Activated CD8-positive, alpha-beta T cell treated with anti-CD3 and anti-CD28 coated beads for 36 hours (primary cell): ENCODE data around the gene OLA1. TPM values are rescaled to one million over a fixed set of nuclear protein-coding genes. Genes with fewer than 3 reads are reported as not detected.

Source experiments
- ATAC-seq: fragments of 200-7000 bp; cut with Tn5 transposase; one replicate; pipeline ENCODE4 v1.10.0; 2021; ENCODE audit warnings: mild to moderate bottlenecking, moderate library complexity
- CTCF ChIA-PET: fragments of 350-600 bp; sonication (Branson Sonifier 250); formaldehyde crosslinking; loops from one replicate; lab custom pipeline; 2021; ENCODE audit warnings: antibody characterized with exemption; lab: Charles Lee
- POLR2A ChIA-PET: fragments of 350-600 bp; sonication (Branson Sonifier 250); formaldehyde crosslinking; loops from one replicate; lab custom pipeline; 2021; ENCODE audit warnings: antibody characterized with exemption; lab: Charles Lee
- DNase-seq: peaks from one replicate; pipeline ENCODE4 v3.0.0-alpha.2; 2020
- H3K27ac Mint-ChIP-seq: one replicate; pipeline ENCODE4 v1.8.0; 2021; ENCODE audit warnings: mild to moderate bottlenecking, mixed read lengths
- H3K27me3 Mint-ChIP-seq: one replicate; pipeline ENCODE4 v1.8.0; 2021; ENCODE audit warnings: mixed read lengths
- H3K36me3 Mint-ChIP-seq: one replicate; pipeline ENCODE4 v1.8.0; 2021; ENCODE audit warnings: low read depth, mixed read lengths
- H3K4me1 Mint-ChIP-seq: one replicate; pipeline ENCODE4 v1.8.0; 2021; ENCODE audit warnings: low read depth, mixed read lengths
- H3K4me3 Mint-ChIP-seq: one replicate; pipeline ENCODE4 v1.8.0; 2021; ENCODE audit warnings: mild to moderate bottlenecking, moderate library complexity, mixed read lengths
- H3K9me3 Mint-ChIP-seq: one replicate; pipeline ENCODE4 v1.8.0; 2021; ENCODE audit warnings: mixed read lengths
- intact Hi-C: fragments of 100-400 bp; cut with micrococcal nuclease; formaldehyde crosslinking; loops from one replicate; pipeline ENCODE4 v1.10.0; 2022
- total RNA-seq, 2 experiments: library from RNA; stranded (reverse); gene quantifications; one replicate each; pipeline ENCODE4 v1.2.3, GENCODE V29; 2021
- TF ChIP-seq, protein P1 (sequence below): fragments of 200-600 bp; IDR thresholded peaks from one replicate; pipeline ENCODE4 v1.8.0; 2022; ENCODE audit warnings: antibody characterized with exemption, mild to moderate bottlenecking

Gene OLA1
- total RNA-seq, 2 experiments from 2014 or later, result 128 to 137 TPM

DNA sequence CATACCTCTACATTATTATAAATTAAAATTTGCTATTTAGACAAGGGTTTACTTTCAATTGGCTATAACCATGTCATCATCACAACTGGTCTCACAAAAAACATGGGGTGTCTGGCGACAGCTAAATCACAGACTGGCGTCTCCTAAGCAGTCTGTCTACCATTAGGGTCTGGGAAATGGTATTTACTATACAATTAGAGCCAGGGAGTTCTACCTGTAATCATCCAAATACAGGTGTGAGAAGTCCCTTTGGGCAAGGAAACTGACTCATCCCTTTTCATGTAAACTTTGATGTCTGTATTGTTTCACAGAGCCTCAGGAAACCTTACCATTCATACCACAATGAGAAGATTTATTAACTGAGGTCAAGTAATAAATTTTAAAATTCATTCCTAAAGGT lies 126.7 kb downstream of the OLA1 start:
- no peak overlapping the region for H3K27ac Mint-ChIP-seq
- ChIA-PET POLR2A (no interaction called here), CTCF (no interaction called here)
- no peaks in the 10 kb centered on the region for H3K27me3 Mint-ChIP-seq
- H3K4me3 Mint-ChIP-seq, result no peak overlapping the region
- no peaks in the 10 kb centered on the region for H3K9me3 Mint-ChIP-seq
- DNase-seq (no peak), ATAC-seq (no peak)
- TF ChIP-seq, protein P1, sequence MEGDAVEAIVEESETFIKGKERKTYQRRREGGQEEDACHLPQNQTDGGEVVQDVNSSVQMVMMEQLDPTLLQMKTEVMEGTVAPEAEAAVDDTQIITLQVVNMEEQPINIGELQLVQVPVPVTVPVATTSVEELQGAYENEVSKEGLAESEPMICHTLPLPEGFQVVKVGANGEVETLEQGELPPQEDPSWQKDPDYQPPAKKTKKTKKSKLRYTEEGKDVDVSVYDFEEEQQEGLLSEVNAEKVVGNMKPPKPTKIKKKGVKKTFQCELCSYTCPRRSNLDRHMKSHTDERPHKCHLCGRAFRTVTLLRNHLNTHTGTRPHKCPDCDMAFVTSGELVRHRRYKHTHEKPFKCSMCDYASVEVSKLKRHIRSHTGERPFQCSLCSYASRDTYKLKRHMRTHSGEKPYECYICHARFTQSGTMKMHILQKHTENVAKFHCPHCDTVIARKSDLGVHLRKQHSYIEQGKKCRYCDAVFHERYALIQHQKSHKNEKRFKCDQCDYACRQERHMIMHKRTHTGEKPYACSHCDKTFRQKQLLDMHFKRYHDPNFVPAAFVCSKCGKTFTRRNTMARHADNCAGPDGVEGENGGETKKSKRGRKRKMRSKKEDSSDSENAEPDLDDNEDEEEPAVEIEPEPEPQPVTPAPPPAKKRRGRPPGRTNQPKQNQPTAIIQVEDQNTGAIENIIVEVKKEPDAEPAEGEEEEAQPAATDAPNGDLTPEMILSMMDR, result no peak
- intact Hi-C loops, result no loop called here
- H3K36me3 Mint-ChIP-seq, result peaks cover 6% of the 10 kb centered on the region
- peaks cover 4% of the 10 kb centered on the region for H3K4me1 Mint-ChIP-seq

DNA sequence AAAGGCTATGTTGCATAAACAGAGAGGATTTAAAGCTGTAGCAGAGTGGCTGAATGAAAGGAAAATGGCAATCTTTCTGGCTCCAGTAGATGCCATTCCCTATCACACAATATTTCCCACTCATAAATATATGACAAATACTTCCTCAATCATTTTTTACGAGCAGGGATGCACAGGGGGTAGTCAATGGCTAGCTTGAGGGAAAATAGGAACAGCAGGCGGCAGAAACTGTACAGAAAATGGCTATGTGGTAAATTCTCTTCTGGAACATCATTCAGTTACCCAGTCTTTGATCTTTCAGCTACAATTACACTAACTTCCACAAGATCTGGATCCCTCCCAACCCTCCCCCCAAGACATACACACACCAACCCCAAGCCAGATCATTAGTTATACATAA lies 127.2 kb downstream of the OLA1 start:
- TF ChIP-seq, protein P1, result no peak
- intact Hi-C loops, result no loop called here
- Mint-ChIP-seq H3K27me3 (no peaks in the 10 kb centered on the region), H3K27ac (no peak overlapping the region), H3K4me3 (no peak overlapping the region), H3K36me3 (peaks cover 6% of the 10 kb centered on the region), H3K4me1 (peaks cover 4% of the 10 kb centered on the region), H3K9me3 (no peaks in the 10 kb centered on the region)
- DNase-seq, result no peak
- ChIA-PET CTCF (no interaction called here), POLR2A (no interaction called here)
- ATAC-seq, result no peak

GRCh38 chr2:174120346-174120745 lies 128.0 kb downstream of the OLA1 start:
- H3K27ac Mint-ChIP-seq, result no peak overlapping the region
- intact Hi-C loops, result no loop called here

GRCh38 chr2:174117951-174118930 lies 130.1 kb downstream of the OLA1 start:
- Mint-ChIP-seq H3K27me3 (no peaks in the 10 kb centered on the region), H3K9me3 (no peaks in the 10 kb centered on the region), H3K27ac (no peak overlapping the region), H3K36me3 (peaks cover 15% of the 10 kb centered on the region), H3K4me3 (no peak overlapping the region), H3K4me1 (peaks cover 4% of the 10 kb centered on the region)
- ChIA-PET POLR2A (no interaction called here), CTCF (interaction anchor here (1.0 kb wide), 1 partner anchor 226 kb away, joined by 3 read pairs; no protein-coding TSS in a partner anchor)
- intact Hi-C loops, result no loop called here
- DNase-seq (no peak), ATAC-seq (no peak)
- TF ChIP-seq, protein P1, result no peak

More at GRCh38 chr2:174120346-174120745, 128.0 kb downstream of the OLA1 start:
- POLR2A ChIA-PET, result no interaction called here
- H3K4me1 Mint-ChIP-seq, result peaks cover 4% of the 10 kb centered on the region
- DNase-seq (peak; percentile 46), ATAC-seq (peak; percentile 49)
- no peak overlapping the region for H3K4me3 Mint-ChIP-seq
- CTCF ChIA-PET, result interaction anchor here (1.2 kb wide), 1 partner anchor 41 kb away, joined by 3 read pairs; no protein-coding TSS in a partner anchor
- TF ChIP-seq, protein P1, result no peak
- H3K27me3 Mint-ChIP-seq, result no peaks in the 10 kb centered on the region
- H3K9me3 Mint-ChIP-seq, result no peaks in the 10 kb centered on the region
- H3K36me3 Mint-ChIP-seq, result peaks cover 9% of the 10 kb centered on the region

DNA sequence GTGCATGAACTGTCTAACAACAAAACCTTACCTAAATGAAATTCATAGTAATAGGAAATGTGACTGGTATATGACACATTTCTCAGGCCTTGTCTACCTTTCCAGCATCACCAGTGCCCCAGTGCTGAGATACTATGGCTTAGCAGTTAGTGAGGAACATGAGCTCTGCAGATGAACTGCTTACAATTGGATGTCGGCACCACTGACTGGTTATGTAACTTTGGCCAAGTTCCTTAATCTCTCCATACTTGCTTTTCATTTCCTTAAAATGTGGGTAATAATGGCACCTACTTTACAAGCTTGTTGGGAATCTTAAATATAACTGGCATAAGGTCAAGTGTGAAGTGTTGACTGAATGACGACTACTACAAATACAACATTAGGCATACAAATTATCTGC lies 136.3 kb downstream of the OLA1 start:
- CTCF ChIA-PET, result no interaction called here
- H3K27ac Mint-ChIP-seq, result no peak overlapping the region
- POLR2A ChIA-PET, result no interaction called here
- H3K4me3 Mint-ChIP-seq, result no peak overlapping the region
- intact Hi-C loops, result no loop called here
- H3K36me3 Mint-ChIP-seq, result peaks cover 15% of the 10 kb centered on the region
- ATAC-seq (no peak), DNase-seq (no peak)
- H3K4me1 Mint-ChIP-seq, result no peaks in the 10 kb centered on the region
- no peaks in the 10 kb centered on the region for H3K9me3 Mint-ChIP-seq
- TF ChIP-seq, protein P1, result no peak
- H3K27me3 Mint-ChIP-seq, result no peaks in the 10 kb centered on the region
